Stimulated activated CD4-positive, alpha-beta T cell treated with anti-CD3 and anti-CD28 coated beads, Interleukin-4, amount 100 ng/mL, for 48 hours (primary cell): ENCODE results near the gene ZNF425.
"Not testable (repeated sequence)": the region's sequence is repeated elsewhere in the genome, so short reads cannot be mapped to it uniquely, and the experiment has no call there.

Experiments used
- DNase-seq, 2 donors: peaks; one replicate each; pipeline ENCODE4 v3.0.0-alpha.2; 2020; ENCODE audit warnings: low read depth in 2 of 2

The ZNF425 gene

DNA sequence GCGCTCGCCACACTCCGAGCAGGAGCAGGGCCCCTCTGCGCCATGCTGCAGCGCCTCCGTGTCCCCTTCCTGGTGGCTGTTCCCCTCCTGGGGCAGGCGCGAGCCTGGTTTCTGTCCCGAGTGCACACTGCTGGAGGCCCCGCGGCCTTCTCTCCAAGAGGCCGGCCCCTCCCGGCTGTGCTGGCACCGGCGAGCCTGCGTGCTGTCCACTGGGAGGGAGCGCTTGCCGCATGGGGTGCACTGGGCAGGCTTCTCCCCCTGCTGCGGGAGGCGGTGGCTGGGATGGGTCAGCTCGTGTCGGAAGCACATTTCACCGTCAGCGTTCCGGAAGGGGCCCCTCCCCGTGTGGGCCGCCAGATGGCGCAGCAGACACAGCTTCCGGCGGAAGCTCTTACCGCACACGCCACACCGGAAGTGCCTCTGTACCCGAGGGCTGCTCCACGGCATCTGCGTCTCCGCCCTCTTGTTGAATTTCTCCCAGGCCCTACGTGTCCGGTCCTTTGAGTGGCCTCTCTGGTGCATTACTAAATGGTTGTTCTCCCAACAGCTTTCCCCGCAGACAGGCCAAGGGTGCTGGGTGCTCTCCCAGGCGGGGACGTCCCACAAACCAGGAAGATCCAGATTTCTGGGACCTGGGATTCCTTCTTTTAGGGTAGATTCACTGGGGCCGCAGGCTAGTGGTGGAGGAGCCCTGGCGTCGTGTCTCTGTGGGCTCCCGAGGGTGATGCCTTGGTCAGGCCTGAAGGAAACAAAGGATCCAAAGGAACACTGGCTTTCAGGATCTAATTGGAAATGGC is 54.3 kb downstream of the ZNF425 start:
- DNase-seq, result peak; percentile 26 to 45

DNA sequence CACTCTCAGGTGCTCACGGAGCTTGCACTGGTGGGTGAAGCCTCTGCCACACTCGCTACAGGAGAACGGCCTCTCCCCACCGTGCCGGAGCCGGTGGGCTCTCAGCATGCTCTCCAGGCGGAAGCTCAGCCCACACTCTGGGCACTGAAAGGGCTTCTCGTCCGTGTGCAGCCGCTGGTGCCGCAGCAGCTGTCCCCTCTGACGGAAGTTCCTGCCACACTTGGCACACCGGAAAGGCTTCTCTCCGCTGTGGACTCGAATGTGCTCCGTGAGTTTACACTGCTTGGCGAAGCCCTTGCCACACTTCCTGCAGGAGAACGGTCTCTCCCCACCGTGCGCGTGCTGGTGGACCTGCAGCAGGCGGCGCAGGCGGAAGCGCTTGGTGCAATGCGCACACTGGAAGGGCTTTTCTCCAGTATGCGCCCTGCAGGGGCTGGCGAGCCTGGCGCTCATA is 54.9 kb downstream of the ZNF425 start:
- no peak for DNase-seq

DNA sequence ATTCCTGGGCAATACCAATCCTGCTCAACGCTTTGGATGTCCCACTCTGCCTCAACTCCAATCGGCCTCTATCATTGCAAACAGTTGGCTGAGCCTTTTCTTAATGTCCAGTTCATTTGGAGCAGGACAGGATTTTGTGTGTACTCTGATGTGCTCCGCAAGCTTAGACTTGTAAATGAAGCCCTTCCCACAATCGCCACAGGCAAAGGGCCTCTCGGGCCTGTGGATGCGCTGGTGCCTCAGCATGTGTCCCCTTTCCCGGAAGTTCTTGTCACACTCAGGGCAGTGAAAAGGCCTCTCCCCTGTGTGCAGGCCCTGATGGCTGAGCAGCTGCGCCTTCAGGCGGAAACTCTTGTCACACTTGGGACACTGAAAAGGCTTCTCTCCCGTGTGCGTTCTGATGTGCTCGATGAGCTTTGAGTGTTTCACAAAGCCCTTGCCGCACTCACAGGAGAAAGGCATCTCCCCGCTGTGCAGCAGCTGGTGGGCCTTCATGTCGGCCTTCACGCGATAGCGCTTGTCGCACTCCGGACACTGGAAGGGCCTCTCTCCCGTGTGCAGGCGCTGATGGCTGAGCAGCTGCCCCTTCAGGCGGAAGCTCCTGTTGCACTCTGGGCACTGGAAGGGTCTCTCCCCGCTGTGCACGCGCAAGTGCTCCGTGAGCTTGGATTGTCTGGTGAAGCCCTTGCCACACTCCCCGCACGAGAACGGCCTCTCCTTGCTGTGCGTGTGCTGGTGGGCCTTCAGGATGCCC is 55.6 kb downstream of the ZNF425 start:
- DNase-seq, result no peak

DNA sequence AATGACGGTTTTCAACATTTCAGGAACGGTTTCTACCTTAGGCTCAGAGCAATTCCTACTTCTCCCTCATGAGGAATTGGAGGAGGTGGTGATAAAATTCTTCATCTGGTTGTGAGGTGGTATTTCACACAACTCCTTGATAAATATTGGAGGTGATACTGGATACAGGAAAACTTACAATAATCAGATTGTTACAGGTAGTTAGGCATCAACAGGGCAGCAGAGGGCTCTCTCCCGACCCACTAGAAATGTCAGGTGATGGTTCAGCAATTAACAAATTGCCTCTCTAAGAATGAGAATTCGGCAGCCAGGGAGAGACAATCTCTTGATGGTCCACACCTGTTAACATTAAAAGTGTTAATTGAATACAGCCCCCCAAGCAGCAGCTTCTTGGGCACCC is 58.3 kb downstream of the ZNF425 start:
- DNase-seq, result no peak

DNA sequence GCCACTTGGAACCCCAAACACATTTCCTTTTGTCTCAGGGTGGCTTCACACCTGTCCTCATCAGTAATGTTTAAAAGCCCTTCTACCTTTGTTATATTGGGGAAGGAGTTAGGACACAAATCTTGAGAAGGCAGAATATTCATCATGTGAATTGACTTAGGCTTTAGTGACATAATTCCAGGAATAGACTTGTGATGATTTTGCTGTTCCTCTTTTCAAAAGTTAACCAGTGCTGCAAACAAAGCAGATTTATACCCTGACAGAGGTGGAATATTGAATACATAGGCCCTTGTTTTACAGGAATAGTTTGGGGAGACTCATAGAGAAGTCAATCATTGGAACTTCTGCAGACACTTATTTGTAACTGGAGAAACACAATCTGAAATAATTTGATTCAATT is 62.6 kb downstream of the ZNF425 start:
- DNase-seq, result no peak

DNA sequence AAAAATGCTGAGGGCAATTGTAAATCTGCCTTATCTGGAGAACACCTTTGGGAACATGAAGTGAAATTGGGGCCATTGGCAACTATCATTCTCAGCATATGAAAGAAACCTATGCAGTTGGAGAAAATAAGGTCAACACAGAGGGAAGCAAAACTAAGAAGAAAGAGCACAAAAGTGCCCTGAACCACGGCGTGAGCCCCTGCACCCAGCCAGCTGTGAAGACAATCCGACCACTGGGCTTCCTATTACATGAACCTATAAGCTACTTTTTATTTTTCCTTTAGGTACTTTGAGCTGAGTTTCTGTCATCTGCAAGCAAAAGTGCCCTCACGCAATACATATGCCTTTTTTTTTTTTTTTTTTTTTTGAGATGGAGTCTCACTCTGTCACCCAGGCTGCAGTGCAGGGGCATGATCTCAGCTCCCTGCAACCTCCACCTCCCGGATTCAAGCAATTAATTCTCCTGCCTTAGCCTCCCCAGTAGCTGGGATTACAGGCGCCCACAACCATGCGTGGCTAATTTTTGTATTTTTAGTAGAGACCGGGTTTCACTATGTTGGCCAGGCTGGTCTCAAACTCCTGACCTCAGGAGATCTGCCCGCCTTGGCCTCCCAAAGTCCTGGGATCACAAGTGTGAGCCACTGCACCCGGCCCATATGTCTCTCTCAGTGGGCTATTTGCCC is 63.8 kb downstream of the ZNF425 start:
- not testable (repeated sequence) for DNase-seq

DNA sequence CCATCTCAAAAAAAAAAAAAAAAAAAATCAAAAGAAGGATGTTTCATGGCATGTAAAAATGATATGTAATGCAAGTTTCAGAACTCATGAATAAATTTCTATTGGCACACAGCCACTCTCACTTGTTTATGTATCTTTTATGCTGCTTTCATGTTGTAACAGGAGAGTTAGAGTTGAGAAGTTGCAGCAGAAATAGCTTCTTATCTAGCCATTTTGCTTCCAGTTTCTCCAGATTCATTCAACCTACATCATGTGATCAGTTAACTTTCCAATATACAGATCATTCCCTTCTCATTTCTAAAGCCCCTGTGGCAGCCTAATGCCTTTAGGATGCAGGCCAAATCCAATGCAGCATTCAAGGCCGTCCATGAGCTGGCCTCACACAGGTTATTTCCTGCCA is 66.0 kb downstream of the ZNF425 start:
- DNase-seq, result no peak

DNA sequence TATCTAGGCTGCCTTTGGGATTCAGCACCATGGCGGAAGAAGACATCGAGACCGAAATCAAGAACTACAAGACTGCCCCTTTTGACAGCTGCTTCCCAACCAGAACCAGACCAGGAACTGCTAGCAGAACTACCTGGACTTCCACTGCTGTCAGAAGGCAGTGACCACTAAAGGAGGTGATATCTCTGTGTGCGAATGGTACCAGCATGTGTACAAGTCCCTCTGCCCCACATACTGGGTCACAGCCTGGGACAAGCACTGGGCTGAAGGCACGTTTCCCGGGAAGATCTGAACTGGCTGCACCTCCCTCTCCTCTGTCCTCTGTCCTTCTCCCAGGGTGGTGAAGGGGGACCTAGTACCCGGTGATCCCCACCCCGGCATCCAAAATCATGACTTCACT is 72.2 kb downstream of the ZNF425 start:
- no peak for DNase-seq

DNA sequence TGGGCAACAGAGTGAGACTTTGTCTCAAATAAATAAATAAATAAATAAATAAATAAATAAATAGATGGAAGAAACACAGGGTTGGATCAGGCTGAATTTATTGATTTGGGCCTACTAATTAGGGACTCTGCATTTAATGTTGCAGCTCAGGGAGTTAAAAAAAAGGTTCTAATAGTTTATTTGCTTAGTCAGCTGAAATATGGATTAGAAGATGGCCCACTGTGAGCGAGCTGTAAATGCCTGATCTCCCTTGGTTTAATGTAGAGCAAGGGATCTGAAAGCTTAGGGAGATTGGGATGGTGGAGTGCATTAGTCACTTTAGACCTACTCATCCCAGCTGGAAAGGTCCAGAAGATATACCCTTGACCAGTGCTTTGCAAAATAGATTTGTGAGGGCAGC is 72.7 kb downstream of the ZNF425 start:
- no peak for DNase-seq
